Central memory CD8-positive, alpha-beta T cell (primary cell): ENCODE data around the gene APCDD1L.
"Not testable (repeated sequence)": the region's sequence is repeated elsewhere in the genome, so short reads cannot be mapped to it uniquely, and the experiment has no call there.

Experiments used
- ATAC-seq: fragments of 150-1000 bp; cut with Tn5 transposase; replicated peaks from 2 replicates; pipeline ENCODE4 v1.10.0; 2022; ENCODE audit warnings: mild to moderate bottlenecking, moderate FRiP score, moderate number of reproducible peaks; ENCODE audit not compliant: poor library complexity, severe bottlenecking; ENCODE audit errors: extremely low read depth
- DNase-seq, 2 donors: peaks; one replicate each; pipeline ENCODE4 v3.0.0; 2021; ENCODE audit warnings: low spot score in 2 of 2
- H3K27ac Mint-ChIP-seq: one replicate; pipeline ENCODE4 v1.8.0; 2022; ENCODE audit warnings: low read depth, mild to moderate bottlenecking, moderate library complexity, mixed read lengths
- H3K27me3 Mint-ChIP-seq: one replicate; pipeline ENCODE4 v1.8.0; 2022; ENCODE audit warnings: mixed read lengths
- H3K36me3 Mint-ChIP-seq: one replicate; pipeline ENCODE4 v1.8.0; 2022; ENCODE audit warnings: mild to moderate bottlenecking, moderate library complexity, mixed read lengths; ENCODE audit not compliant: insufficient read depth
- H3K4me1 Mint-ChIP-seq: one replicate; pipeline ENCODE4 v1.8.0; 2022; ENCODE audit warnings: mixed read lengths
- H3K4me3 Mint-ChIP-seq: one replicate; pipeline ENCODE4 v1.8.0; 2022; ENCODE audit warnings: mild to moderate bottlenecking, moderate library complexity, mixed read lengths
- H3K9me3 Mint-ChIP-seq: one replicate; pipeline ENCODE4 v1.8.0; 2022; ENCODE audit warnings: mixed read lengths

The APCDD1L gene

DNA sequence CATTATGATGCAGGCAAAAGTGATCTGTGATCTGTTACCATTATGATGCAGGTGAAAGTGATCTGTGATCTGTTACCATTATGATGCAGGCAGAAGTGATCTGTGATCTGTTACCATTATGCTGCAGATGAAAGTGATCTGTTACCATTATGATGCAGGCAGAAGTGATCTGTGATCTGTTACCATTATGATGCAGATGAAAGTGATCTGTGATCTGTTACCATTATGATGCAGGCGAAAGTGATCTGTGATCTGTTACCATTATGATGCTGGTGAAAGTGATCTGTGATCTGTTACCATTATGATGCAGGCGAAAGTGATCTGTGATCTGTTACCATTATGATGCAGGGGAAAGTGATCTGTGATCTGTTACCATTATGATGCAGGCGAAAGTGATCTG, 87.6 kb downstream of the APCDD1L start:
- not testable (repeated sequence) for H3K27me3 Mint-ChIP-seq

DNA sequence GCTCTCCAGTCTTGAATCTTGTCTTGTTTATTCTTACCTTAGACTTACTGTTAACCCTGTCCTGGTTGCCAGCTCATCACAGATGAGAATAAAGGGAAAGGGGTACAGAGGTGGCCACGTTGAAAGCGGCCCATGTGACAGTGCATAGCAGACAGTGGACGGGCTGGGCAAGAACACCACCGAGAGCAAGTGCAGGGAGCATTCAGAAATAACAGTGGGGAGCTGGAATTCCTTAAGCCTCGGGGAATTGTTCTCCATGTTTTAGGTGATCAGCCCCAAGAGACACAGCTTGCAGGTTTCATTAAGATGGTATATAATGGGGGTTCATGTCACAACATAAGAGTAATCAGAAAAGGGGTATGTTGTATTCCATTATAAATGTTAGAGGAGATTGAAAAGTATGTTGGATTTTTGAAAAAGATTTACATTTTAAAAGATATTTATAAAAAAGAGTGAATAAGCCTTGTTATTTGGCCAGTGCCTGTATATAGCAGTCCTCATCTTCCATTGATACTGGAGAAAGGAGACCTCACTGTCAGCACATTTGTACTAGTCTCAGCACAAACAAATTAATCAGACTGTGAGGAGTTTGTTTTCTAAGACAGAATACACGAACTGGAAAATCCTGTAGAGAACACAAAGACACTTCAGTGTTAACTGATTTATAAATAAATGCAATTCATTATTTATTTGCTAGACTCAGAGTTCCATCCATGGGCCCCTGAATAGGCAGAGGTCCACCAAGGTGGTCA, 90.8 kb downstream of the APCDD1L start:
- Mint-ChIP-seq H3K4me3 (no peak overlapping the region), H3K9me3 (no peaks in the 10 kb centered on the region), H3K36me3 (peaks cover 7% of the 10 kb centered on the region), H3K27me3 (no peaks in the 10 kb centered on the region), H3K27ac (peak overlapping the region; percentile 88), H3K4me1 (peaks cover 28% of the 10 kb centered on the region)
- ATAC-seq, result no peak
- no peak for DNase-seq

More for the DNA sequence above, 87.6 kb downstream of the APCDD1L start:
- not testable (repeated sequence) for DNase-seq, H3K27ac Mint-ChIP-seq, H3K36me3 Mint-ChIP-seq, H3K4me3 Mint-ChIP-seq, H3K9me3 Mint-ChIP-seq, ATAC-seq
- peaks cover 25% of the 10 kb centered on the region for H3K4me1 Mint-ChIP-seq

DNA sequence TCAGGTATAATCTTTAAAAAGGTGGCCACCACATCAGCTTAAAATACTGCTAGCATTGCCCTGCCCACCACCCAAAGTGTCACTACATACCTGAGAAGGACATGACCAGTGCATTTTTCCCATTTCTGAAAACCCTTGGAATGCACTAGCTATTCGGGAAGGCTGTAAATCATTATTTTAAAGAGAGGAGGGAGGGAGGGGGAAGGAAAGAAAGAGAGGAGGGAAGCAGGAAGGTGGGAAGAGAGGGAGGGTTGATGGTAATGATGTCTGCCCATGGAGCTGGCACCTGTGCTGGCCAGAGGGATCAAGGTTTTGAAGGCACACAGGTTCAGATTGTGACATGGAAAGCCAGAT, 93.7 kb downstream of the APCDD1L start:
- H3K4me3 Mint-ChIP-seq, result no peak overlapping the region
- no peaks in the 10 kb centered on the region for H3K9me3 Mint-ChIP-seq
- peaks cover 10% of the 10 kb centered on the region for H3K36me3 Mint-ChIP-seq
- H3K27ac Mint-ChIP-seq, result no peak overlapping the region
- H3K4me1 Mint-ChIP-seq, result peaks cover 37% of the 10 kb centered on the region
- no peaks in the 10 kb centered on the region for H3K27me3 Mint-ChIP-seq
- DNase-seq (no peak), ATAC-seq (no peak)

DNA sequence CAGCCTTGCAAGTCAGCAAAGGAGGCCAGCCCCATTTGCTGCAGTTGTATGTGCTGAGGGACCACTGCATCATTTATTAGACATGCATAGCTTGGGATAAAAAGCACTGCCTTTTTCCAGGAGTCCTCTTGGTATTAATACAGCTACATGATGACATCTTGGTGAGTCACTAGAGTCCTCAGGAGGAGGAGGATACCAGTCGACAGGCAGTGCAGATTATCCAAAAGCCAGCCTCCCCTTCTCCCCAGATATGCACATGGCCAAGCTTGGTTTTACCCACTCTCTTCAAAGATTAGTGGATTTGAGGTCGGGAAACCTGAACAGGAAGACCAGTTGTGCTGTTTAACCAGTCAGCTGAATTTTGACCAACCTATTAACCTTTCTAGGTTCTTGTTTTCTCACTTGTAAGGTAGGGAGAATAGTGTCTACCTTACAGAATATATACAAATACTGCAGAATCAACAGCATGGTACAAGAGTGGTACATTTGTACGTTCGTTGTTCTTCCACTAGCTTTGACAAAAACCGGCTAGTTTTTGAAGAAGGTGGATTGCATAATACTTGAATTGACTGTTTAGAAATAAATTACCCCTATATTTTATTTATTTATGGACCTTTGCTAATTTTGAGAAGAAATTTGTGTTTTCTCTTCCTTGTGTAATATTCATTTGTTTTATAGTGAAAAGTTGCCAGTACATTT, 94.3 kb downstream of the APCDD1L start:
- no peaks in the 10 kb centered on the region for H3K9me3 Mint-ChIP-seq
- DNase-seq (no peak), ATAC-seq (no peak)
- H3K36me3 Mint-ChIP-seq, result peaks cover 10% of the 10 kb centered on the region
- no peak overlapping the region for H3K4me3 Mint-ChIP-seq
- H3K4me1 Mint-ChIP-seq, result peaks cover 42% of the 10 kb centered on the region
- no peak overlapping the region for H3K27ac Mint-ChIP-seq
- H3K27me3 Mint-ChIP-seq, result no peaks in the 10 kb centered on the region

DNA sequence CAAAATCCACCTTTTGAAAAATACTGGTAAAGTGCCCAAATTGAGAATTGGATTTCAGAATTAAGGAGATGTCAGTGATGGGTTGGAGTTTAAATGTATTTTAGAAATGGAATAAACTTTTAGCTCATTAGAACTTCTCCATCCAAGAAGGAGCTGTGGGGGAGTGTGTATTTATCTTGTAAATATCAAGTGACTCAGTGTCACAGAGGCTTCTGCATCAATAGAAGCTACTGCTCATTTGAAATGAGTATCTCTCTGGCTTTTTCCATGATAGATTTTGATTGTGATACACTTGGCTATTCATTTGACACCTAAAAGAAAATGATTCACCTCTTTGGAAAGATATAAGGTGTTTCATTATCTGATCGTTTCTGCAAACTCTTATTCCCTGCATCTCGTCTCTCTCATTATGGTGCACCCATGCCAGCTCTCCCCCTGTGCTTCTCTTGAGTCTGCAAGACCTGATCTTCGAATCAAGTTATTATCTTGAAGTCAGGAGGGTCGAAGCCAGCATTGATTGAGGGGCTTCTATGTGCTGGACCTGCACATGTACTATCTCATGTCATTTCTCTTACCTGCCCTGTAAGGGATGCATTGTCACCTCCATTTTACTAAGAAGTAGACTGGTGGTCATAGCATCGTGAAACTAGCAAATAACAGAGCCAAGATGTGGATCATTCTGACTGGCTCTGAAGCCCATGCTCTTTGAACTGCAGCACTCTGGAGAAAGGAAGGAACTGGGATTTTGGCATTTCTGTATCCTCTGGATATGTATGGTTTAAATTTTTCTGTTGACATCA, 96.0 kb downstream of the APCDD1L start:
- Mint-ChIP-seq H3K36me3 (peaks cover 12% of the 10 kb centered on the region), H3K4me3 (no peak overlapping the region), H3K27ac (no peak overlapping the region), H3K27me3 (no peaks in the 10 kb centered on the region), H3K4me1 (peaks cover 39% of the 10 kb centered on the region), H3K9me3 (no peaks in the 10 kb centered on the region)
- ATAC-seq, result no peak
- no peak for DNase-seq

DNA sequence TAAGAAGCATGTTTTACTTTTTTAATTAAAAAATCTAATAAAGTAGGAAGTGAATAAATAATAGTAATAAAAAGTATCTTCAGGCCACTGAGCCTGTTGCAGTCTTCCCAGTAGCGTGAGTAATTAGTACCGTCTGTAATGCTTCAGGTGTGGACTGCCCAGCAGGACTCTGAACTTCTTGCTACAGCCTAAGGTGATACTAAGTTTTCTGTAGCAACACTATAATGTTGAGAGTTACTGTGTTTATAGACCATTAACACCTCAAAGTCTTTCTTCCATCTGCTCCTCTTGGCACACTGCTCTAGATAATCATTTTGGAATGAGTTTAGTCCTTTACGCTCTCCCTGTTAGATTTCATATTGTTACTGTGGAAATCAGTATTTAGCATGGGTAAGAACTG, 97.8 kb downstream of the APCDD1L start:
- Mint-ChIP-seq H3K4me1 (peaks cover 36% of the 10 kb centered on the region), H3K36me3 (peaks cover 12% of the 10 kb centered on the region), H3K4me3 (no peak overlapping the region)

DNA sequence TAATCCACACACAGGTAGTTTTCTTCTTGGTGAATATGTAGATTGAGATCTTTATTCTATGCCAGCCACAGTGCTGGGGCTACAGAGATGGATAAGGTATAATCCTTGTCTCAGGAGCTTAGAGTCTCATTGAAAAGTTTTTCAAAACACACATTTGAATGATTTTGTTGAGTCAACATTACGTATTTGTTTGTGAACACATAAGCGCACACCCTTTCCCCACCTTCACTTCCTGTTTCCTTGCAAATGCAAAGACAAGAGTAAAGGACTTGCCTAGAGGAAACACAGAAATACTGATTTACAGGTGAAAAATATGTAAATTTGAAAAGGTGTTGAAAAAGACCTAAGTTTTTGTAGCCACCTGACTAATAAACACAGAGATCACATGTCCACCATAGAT, 98.4 kb downstream of the APCDD1L start:
- no peaks in the 10 kb centered on the region for H3K9me3 Mint-ChIP-seq
- H3K27ac Mint-ChIP-seq, result peak overlapping the region; percentile 90
- no peaks in the 10 kb centered on the region for H3K27me3 Mint-ChIP-seq
- peaks cover 11% of the 10 kb centered on the region for H3K36me3 Mint-ChIP-seq
- ATAC-seq (no peak), DNase-seq (no peak)
- peaks cover 36% of the 10 kb centered on the region for H3K4me1 Mint-ChIP-seq
- peak overlapping the region; percentile 33 for H3K4me3 Mint-ChIP-seq

More for the DNA sequence above, 97.8 kb downstream of the APCDD1L start:
- no peaks in the 10 kb centered on the region for H3K9me3 Mint-ChIP-seq
- no peaks in the 10 kb centered on the region for H3K27me3 Mint-ChIP-seq
- no peak for DNase-seq
- no peak for ATAC-seq
- peak overlapping the region; percentile 90 for H3K27ac Mint-ChIP-seq

DNA sequence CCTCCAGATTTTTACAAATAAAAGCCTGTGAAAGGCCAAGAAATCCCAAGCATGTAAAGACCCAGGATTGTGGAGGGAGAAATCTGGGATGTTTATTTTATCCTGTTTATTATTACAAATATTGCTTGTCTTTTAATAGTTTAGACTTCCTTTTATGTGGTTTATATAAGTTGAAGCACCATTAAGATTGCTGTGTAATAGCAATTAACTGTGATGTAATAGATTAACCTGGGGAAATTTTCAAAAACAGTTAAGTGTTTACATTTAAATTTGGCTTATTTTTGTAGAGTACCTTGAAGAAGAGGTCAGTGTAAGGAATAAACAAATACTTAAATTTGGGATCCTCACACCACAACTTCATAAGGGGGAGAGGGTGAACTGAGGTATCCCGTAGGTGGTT, 99.1 kb downstream of the APCDD1L start:
- ATAC-seq, result no peak
- Mint-ChIP-seq H3K27me3 (no peaks in the 10 kb centered on the region), H3K36me3 (peaks cover 11% of the 10 kb centered on the region), H3K4me1 (peaks cover 36% of the 10 kb centered on the region), H3K9me3 (no peaks in the 10 kb centered on the region), H3K4me3 (no peak overlapping the region), H3K27ac (peak overlapping the region; percentile 90)
- DNase-seq, result no peak

DNA sequence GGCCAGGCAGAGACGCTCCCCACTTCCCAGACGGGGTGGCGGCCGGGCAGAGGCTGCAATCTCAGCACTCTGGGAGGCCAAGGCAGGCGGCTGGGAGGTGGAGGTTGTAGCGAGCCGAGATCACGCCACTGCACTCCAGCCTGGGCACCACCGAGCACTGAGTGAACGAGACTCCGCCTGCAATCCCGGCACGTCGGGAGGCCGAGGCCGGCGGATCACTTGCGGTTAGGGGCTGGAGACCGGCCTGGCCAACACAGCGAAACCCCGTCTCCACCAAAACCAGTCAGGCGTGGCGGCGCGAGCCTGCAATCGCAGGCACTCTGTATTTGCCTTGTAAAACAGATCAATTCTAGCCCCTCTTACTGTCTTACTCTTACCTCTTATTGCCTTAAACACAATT, 100.4 kb downstream of the APCDD1L start:
- not testable (repeated sequence) for ATAC-seq, DNase-seq, H3K27me3 Mint-ChIP-seq, H3K9me3 Mint-ChIP-seq, H3K36me3 Mint-ChIP-seq, H3K4me3 Mint-ChIP-seq
- peaks cover 42% of the 10 kb centered on the region for H3K4me1 Mint-ChIP-seq
- H3K27ac Mint-ChIP-seq, result peak overlapping the region; percentile 53

DNA sequence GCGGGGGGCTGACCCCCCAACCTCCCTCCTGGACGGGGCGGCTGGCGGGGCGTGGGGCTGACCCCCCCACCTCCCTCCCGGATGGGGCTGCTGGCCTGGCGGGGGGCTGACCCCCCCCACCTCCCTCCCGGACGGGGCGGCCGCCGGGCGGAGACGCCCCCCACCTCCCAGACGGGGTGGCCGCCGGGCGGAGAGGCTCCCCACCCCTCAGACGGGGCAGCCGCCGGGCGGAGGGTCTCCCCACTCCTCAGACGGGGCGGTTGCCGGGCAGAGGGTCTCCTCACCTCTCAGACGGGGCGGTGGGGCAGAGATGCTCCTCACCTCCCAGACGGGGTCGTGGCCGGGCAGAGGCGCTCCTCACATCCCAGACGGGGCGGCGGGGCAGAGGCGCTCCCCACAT, 101.0 kb downstream of the APCDD1L start:
- not testable (repeated sequence) for H3K27ac Mint-ChIP-seq, H3K4me3 Mint-ChIP-seq
- H3K4me1 Mint-ChIP-seq, result peaks cover 44% of the 10 kb centered on the region

More for the DNA sequence above, 101.0 kb downstream of the APCDD1L start:
- H3K9me3 Mint-ChIP-seq, DNase-seq, ATAC-seq, H3K27me3 Mint-ChIP-seq, H3K36me3 Mint-ChIP-seq: not testable (repeated sequence)
